ENCODE data around the gene MAIP1. TPM values are rescaled to one million over a fixed set of nuclear protein-coding genes. Genes with fewer than 3 reads are reported as not detected.
"Not testable (repeated sequence)": the region's sequence is repeated elsewhere in the genome, so short reads cannot be mapped to it uniquely, and the experiment has no call there.

The MAIP1 gene, protein sequence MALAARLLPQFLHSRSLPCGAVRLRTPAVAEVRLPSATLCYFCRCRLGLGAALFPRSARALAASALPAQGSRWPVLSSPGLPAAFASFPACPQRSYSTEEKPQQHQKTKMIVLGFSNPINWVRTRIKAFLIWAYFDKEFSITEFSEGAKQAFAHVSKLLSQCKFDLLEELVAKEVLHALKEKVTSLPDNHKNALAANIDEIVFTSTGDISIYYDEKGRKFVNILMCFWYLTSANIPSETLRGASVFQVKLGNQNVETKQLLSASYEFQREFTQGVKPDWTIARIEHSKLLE
- 24.3 TPM for polyA plus RNA-seq (2013, experiment 1 of 2)
- 23.6 TPM for polyA plus RNA-seq (2013, experiment 2 of 2)

GRCh38 chr2:199955339-199956061, at the start of gene MAIP1, which contains the start of gene TYW5:
Gene MAIP1 (plus strand): TSS chr2:199955582. CDS start chr2:199955799, 217 bp downstream.
Gene TYW5 (minus strand): TSS chr2:199955491. CDS start chr2:199955470, 21 bp downstream.
- H3K27me3 ChIP-seq (ENCODE audit: insufficient read depth, low read length), result no peaks in the 10 kb centered on the region
- peak within 1 kb of the TSS; percentile 95 for H3K4me3 ChIP-seq (ENCODE audit: low read length)
- no peaks in the 10 kb centered on the region for H3K9me3 ChIP-seq (ENCODE audit: insufficient read depth, low read depth, low read length)
- H3K27ac ChIP-seq (ENCODE audit: low read depth, low read length), result peak within 1 kb of the TSS; percentile 97
- peaks cover 39% of the 10 kb centered on the region for H3K36me3 ChIP-seq (ENCODE audit: insufficient read depth, low read length)
- H3K9ac ChIP-seq (ENCODE audit: low read depth, low read length), result peak within 1 kb of the TSS; percentile 95
- under 1% methylated on average over 64 of the region's 64 CpGs for WGBS
- no peaks in the 10 kb centered on the region for H3K4me1 ChIP-seq (ENCODE audit: insufficient read depth, low read length)

DNA sequence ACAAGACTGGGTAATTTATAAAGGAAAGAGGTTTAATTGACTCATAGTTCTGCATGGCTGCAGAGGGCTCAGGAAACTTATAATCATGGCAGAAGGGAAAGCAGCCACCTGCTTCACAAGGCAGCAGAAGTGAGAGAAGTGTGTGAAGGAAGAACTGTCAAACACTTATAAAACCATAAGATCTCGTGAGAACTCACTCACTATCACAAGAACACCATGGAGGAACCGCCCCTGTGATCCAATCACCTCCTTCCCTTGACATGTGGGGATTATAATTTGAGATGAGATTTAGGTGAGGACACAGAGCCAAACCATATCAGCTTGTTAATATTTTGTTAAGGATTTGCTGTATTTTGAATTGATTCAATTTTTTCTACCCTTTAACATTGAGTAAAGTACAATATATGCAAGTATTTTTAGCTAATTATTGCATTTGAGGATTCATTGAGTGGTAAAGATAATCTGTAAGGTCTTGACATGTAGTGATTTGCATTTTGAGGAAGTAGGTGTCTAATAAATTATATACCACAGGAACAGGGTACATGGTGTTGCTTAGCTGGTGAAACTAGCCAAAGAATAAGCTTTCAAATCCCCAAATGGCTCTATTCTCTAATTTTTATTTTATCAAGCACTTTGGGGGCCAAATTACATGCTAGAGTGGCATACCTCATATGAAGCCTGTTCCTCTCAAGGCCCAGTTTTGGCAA, 48.2 kb upstream of the MAIP1 start:
- Histone ChIP-seq H3K36me3 (ENCODE audit: insufficient read depth, low read length) (no peaks in the 10 kb centered on the region), H3K4me1 (ENCODE audit: insufficient read depth, low read length) (peaks cover 7% of the 10 kb centered on the region), H3K27ac (ENCODE audit: low read depth, low read length) (no peak overlapping the region), H3K9me3 (ENCODE audit: insufficient read depth, low read depth, low read length) (no peaks in the 10 kb centered on the region), H3K9ac (ENCODE audit: low read depth, low read length) (no peak overlapping the region), H3K4me3 (ENCODE audit: low read length) (no peak overlapping the region), H3K27me3 (ENCODE audit: insufficient read depth, low read length) (no peaks in the 10 kb centered on the region)
- WGBS, result no CpG with 5 or more reads among the region's 2 CpGs

DNA sequence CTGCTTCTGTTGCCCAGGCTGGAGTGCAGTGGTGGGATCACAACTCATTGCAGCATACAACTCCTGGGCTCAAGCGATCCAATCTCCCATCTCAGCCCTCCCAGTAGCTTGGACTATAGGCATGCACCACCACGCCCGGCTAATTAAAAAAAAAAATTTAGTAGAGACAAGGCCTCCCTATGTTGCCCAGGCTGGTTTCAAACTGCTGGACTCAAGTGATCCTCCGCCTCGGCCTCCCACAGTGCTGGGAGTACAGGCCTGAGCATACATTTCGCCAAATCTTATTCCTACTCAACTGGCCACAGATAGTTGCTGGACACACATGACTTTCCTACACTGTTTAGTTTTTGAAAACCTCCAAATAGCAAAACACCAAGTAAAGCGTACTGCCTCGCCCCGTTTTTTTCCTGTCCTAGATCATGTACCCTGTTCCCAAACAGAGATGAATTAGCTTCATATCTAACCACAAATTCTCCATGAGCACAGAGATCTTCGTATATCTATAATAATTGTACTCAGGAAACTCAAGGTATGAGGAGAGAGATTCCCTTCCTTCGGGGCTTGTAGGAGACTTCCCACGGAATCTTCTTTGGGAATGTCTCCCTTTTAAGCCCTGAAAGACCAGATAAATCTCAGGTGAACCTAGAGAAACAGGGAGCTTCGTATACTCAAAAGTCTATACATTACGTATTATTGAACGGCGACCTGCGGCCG, 44.9 kb upstream of the MAIP1 start:
- Histone ChIP-seq H3K9me3 (ENCODE audit: insufficient read depth, low read depth, low read length) (no peaks in the 10 kb centered on the region), H3K4me3 (ENCODE audit: low read length) (peak overlapping the region; percentile 98), H3K9ac (ENCODE audit: low read depth, low read length) (peak overlapping the region; percentile 89), H3K4me1 (ENCODE audit: insufficient read depth, low read length) (peaks cover 7% of the 10 kb centered on the region), H3K36me3 (ENCODE audit: insufficient read depth, low read length) (peaks cover 19% of the 10 kb centered on the region), H3K27me3 (ENCODE audit: insufficient read depth, low read length) (no peaks in the 10 kb centered on the region), H3K27ac (ENCODE audit: low read depth, low read length) (peak overlapping the region; percentile 89)
- WGBS, result 44% methylated on average over 17 of the region's 18 CpGs

- under 1% methylated on average over 85 of the region's 85 CpGs for WGBS
Measured at GRCh38 chr2:199911052-199911876, 44.1 kb upstream of the MAIP1 start, which contains the start of gene C2orf69. Gene C2orf69 (plus strand): TSS chr2:199911293. CDS start chr2:199911439, 146 bp downstream.

DNA sequence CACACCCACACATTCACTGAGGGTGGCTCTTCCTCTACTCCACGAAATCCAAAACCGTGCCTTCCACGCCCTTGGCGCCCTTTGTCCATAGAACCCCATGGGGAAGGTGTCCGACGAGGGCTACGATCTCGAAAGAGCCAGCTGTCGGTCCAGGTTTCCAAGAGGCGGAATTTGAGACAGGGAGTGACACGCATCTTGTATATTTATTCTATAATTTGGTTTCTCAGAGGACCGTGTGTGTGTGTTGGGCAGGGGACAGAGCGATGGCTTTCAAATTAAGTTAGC, 43.6 kb upstream of the MAIP1 start:
- H3K4me1 ChIP-seq (ENCODE audit: insufficient read depth, low read length), result peaks cover 7% of the 10 kb centered on the region
- no peaks in the 10 kb centered on the region for H3K27me3 ChIP-seq (ENCODE audit: insufficient read depth, low read length)

More at GRCh38 chr2:199911052-199911876, 44.1 kb upstream of the MAIP1 start, which contains the start of gene C2orf69:
- H3K9me3 ChIP-seq (ENCODE audit: insufficient read depth, low read depth, low read length), result peaks cover 7% of the 10 kb centered on the region
- peak within 1 kb of the TSS; percentile 98 for H3K4me3 ChIP-seq (ENCODE audit: low read length)
- H3K36me3 ChIP-seq (ENCODE audit: insufficient read depth, low read length), result peaks cover 27% of the 10 kb centered on the region
- H3K9ac ChIP-seq (ENCODE audit: low read depth, low read length), result peak within 1 kb of the TSS; percentile 96
- H3K27me3 ChIP-seq (ENCODE audit: insufficient read depth, low read length), result no peaks in the 10 kb centered on the region
- H3K4me1 ChIP-seq (ENCODE audit: insufficient read depth, low read length), result peaks cover 7% of the 10 kb centered on the region
- H3K27ac ChIP-seq (ENCODE audit: low read depth, low read length), result peak within 1 kb of the TSS; percentile 97

DNA sequence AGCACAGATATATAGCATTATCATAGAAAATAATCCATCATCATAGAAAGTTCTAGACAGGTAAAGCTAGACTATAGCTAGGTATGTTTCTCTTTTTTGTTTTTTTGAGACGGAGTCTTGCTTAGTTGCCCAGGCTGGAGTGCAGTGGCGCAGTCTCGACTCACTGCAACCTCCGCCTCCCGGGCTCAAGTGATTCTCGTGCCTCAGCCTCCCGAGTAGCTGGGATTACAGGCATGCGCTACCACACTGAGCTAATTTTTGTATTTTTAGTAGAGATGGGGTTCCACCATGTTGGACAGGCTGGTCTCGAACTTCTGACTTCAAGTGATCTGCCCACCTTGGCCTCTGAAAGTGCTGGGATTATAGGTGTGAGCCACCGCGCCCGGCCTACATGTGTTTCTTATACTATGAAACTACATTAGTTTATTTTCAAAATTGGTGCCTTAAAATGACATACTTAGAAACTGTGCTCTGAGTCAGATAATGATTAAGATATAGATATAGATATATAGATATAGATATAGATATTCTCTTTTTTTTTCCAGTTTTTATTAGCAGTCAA, 42.7 kb upstream of the MAIP1 start:
- H3K9me3 ChIP-seq (ENCODE audit: insufficient read depth, low read depth, low read length), result peaks cover 20% of the 10 kb centered on the region
- H3K9ac ChIP-seq (ENCODE audit: low read depth, low read length), result peak overlapping the region; percentile 96; the same call in 1 of the 2 replicates
- H3K27ac ChIP-seq (ENCODE audit: low read depth, low read length); H3K4me1 ChIP-seq (ENCODE audit: insufficient read depth, low read length); H3K27me3 ChIP-seq (ENCODE audit: insufficient read depth, low read length): not testable (repeated sequence)
- H3K4me3 ChIP-seq (ENCODE audit: low read length), result peak overlapping the region; percentile 98
- WGBS, result 93% methylated on average over 9 of the region's 12 CpGs
- H3K36me3 ChIP-seq (ENCODE audit: insufficient read depth, low read length), result peaks cover 40% of the 10 kb centered on the region

More for the DNA sequence above, 43.6 kb upstream of the MAIP1 start:
- Histone ChIP-seq H3K27ac (ENCODE audit: low read depth, low read length) (peak overlapping the region; percentile 97), H3K4me3 (ENCODE audit: low read length) (peak overlapping the region; percentile 98), H3K9me3 (ENCODE audit: insufficient read depth, low read depth, low read length) (peaks cover 13% of the 10 kb centered on the region), H3K36me3 (ENCODE audit: insufficient read depth, low read length) (peaks cover 32% of the 10 kb centered on the region), H3K9ac (ENCODE audit: low read depth, low read length) (peak overlapping the region; percentile 96)
- WGBS, result under 1% methylated on average over 12 of the region's 13 CpGs

GRCh38 chr2:199914372-199914958, 40.9 kb upstream of the MAIP1 start:
- Histone ChIP-seq H3K4me3 (ENCODE audit: low read length) (no peak overlapping the region), H3K9ac (ENCODE audit: low read depth, low read length) (no peak overlapping the region), H3K27me3 (ENCODE audit: insufficient read depth, low read length) (no peaks in the 10 kb centered on the region), H3K36me3 (ENCODE audit: insufficient read depth, low read length) (peaks cover 59% of the 10 kb centered on the region), H3K9me3 (ENCODE audit: insufficient read depth, low read depth, low read length) (peaks cover 20% of the 10 kb centered on the region), H3K27ac (ENCODE audit: low read depth, low read length) (no peak overlapping the region), H3K4me1 (ENCODE audit: insufficient read depth, low read length) (peaks cover 7% of the 10 kb centered on the region)
- WGBS, result 95% methylated on average over 2 of the region's 2 CpGs

GRCh38 chr2:199916980-199917379, 38.4 kb upstream of the MAIP1 start:
- Histone ChIP-seq H3K27ac (ENCODE audit: low read depth, low read length) (no peak overlapping the region), H3K36me3 (ENCODE audit: insufficient read depth, low read length) (peaks cover 67% of the 10 kb centered on the region)
- WGBS, result 97% methylated on average over 4 of the region's 4 CpGs

DNA sequence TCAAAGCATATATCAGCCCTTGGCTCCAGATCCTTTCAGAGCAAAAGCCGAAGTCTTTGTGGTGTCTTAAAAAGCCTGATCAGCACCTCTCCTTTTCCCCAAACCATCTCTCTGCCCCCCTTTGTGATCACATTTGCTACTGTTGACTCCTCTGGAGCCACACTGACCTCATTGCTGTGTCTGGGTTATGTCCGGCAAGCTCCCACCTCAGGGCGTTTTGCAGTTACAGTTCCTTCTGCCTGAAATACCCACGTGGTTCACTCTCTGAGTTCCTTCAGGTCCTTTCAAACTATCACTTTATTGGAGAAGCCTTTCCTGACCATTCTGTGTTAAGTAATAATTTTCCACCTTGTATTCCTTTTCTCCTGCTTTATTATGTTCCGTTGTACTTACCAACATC, 32.5 kb upstream of the MAIP1 start:
- Histone ChIP-seq H3K9ac (ENCODE audit: low read depth, low read length) (no peak overlapping the region), H3K4me1 (ENCODE audit: insufficient read depth, low read length) (peaks cover 20% of the 10 kb centered on the region), H3K27ac (ENCODE audit: low read depth, low read length) (no peak overlapping the region), H3K4me3 (ENCODE audit: low read length) (no peak overlapping the region), H3K27me3 (ENCODE audit: insufficient read depth, low read length) (no peaks in the 10 kb centered on the region), H3K36me3 (ENCODE audit: insufficient read depth, low read length) (peaks cover 57% of the 10 kb centered on the region), H3K9me3 (ENCODE audit: insufficient read depth, low read depth, low read length) (no peaks in the 10 kb centered on the region)
- WGBS, result 72% methylated on average over 4 of the region's 5 CpGs

More at GRCh38 chr2:199916980-199917379, 38.4 kb upstream of the MAIP1 start:
- Histone ChIP-seq H3K4me1 (ENCODE audit: insufficient read depth, low read length) (no peaks in the 10 kb centered on the region), H3K4me3 (ENCODE audit: low read length) (no peak overlapping the region), H3K9me3 (ENCODE audit: insufficient read depth, low read depth, low read length) (peaks cover 20% of the 10 kb centered on the region), H3K9ac (ENCODE audit: low read depth, low read length) (no peak overlapping the region), H3K27me3 (ENCODE audit: insufficient read depth, low read length) (no peaks in the 10 kb centered on the region)

All from HUES64 (cell line).